ENCODE measurements around the gene COMMD9. TPM values are rescaled to one million over a fixed set of nuclear protein-coding genes. Genes with fewer than 3 reads are reported as not detected.
"Not testable (repeated sequence)": the region's sequence is repeated elsewhere in the genome, so short reads cannot be mapped to it uniquely, and the experiment has no call there.

The COMMD9 gene
- polyA plus RNA-seq (2013, experiment 1 of 2): 42.1 TPM
- polyA plus RNA-seq (2013, experiment 2 of 2): 38.1 TPM

DNA sequence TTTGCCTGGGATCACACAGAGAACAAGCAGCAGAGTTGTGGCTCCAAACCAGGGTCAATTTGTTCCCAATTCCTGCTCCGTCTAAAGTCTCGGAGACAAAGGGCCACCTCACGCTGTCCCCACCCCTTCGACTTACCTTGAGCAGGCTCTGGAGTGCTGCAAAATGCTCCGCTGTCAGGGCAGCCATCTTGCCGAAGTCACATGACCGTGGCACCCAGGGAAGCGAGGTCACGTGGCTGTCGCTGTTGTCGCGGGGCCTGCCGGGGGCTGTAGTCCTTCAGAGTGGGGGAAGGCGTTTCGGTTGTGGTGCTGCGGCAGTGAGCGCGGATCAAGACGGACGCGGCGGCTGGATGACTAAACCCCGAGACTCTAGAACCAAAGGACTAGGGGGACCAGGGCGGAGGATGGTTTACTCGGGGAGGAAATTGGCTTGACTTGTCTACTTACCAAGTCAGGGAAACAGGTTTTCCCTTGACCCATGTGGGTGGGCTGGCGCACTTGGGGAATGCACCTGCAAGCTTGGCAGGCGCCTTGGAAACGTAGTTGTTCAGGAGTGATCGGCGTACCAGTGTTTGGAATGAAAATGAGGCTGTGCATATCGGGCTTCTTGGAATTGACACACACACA lies at the start of gene COMMD9:
Gene COMMD9, minus strand, starts transcription at position 199 of the 627 bp plus-strand sequence. Its CDS starts 12 bp downstream, at position 187.
- Histone ChIP-seq H3K9me3 (ENCODE audit: insufficient read depth, low read depth, low read length) (no peaks in the 10 kb centered on the region), H3K27ac (ENCODE audit: low read depth, low read length) (peak within 1 kb of the TSS; percentile 44), H3K27me3 (ENCODE audit: insufficient read depth, low read length) (peaks cover 18% of the 10 kb centered on the region), H3K36me3 (ENCODE audit: insufficient read depth, low read length) (no peaks in the 10 kb centered on the region), H3K4me3 (ENCODE audit: low read length) (peak within 1 kb of the TSS; percentile 86), H3K4me1 (ENCODE audit: insufficient read depth, low read length) (no peaks in the 10 kb centered on the region), H3K9ac (ENCODE audit: low read depth, low read length) (peak within 1 kb of the TSS; percentile 89)
- 2% methylated on average over 30 of the region's 31 CpGs for WGBS

DNA sequence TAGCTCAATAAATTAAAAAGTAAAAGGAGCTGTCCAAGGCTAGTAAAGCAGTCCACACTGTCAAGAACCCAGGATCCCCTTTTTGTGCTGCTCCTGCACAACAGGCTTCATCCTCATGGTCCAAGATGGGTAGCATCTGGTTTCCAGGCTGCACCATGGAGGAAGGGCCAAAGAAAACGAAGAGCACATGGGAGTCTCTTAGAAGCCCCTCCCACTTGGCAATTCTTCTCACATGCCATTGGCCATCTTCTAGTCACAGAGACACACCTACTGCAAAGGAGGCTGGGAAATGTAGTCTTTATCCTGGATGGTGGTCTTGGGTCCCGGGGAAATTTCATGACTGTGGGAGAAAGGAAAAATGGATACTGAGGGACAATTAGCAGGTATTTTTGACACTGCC lies 44.7 kb upstream of the COMMD9 start:
- Histone ChIP-seq H3K36me3 (ENCODE audit: insufficient read depth, low read length) (no peaks in the 10 kb centered on the region), H3K4me1 (ENCODE audit: insufficient read depth, low read length) (no peaks in the 10 kb centered on the region), H3K27ac (ENCODE audit: low read depth, low read length) (no peak overlapping the region), H3K4me3 (ENCODE audit: low read length) (no peak overlapping the region), H3K27me3 (ENCODE audit: insufficient read depth, low read length) (no peaks in the 10 kb centered on the region), H3K9ac (ENCODE audit: low read depth, low read length) (no peak overlapping the region), H3K9me3 (ENCODE audit: insufficient read depth, low read depth, low read length) (no peaks in the 10 kb centered on the region)
- 66% methylated on average over 2 of the region's 2 CpGs for WGBS

DNA sequence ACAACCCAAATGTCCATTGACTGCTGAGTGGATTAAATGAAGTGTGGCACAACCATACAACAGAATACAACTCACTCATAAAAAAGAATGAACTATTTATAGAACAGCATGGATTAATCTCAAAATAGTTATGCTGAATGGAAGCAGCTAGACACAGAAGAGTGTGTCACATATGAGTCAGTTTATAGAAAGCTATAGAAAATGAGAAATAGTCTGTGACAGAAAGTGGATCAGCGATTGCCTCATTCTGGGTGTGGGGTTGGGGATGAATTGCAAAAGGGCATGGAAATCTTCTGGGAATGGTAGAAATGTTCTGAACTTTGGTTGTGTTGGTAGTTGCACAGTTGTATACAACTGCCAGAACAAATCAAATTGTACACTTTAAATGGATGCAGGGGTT lies 44.2 kb upstream of the COMMD9 start:
- 40% methylated on average over 1 of the region's 1 CpG for WGBS

DNA sequence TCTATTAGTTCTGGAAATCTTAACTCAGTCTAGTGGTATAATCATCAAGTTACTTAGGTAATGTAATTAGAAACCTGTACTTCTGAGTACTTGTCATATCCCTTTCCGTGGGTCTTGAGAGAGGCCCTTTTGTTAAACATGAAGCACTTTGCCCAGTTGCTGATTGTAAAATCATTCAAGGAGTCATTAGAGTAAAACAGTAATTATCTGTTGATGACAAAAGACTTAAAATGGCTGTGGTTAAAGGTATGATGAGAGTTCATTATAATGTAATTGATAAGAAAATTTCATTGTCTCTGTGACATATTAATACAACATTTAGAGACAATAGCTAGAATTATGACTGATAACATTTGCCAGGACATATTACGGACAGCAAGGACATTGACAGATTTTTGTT lies 41.2 kb upstream of the COMMD9 start:
- Histone ChIP-seq H3K9ac (ENCODE audit: low read depth, low read length) (no peak overlapping the region), H3K36me3 (ENCODE audit: insufficient read depth, low read length) (no peaks in the 10 kb centered on the region), H3K9me3 (ENCODE audit: insufficient read depth, low read depth, low read length) (no peaks in the 10 kb centered on the region), H3K27me3 (ENCODE audit: insufficient read depth, low read length) (no peaks in the 10 kb centered on the region), H3K4me3 (ENCODE audit: low read length) (no peak overlapping the region), H3K4me1 (ENCODE audit: insufficient read depth, low read length) (peaks cover 16% of the 10 kb centered on the region), H3K27ac (ENCODE audit: low read depth, low read length) (no peak overlapping the region)
- WGBS: 85% methylated on average over 2 of the region's 2 CpGs

More for the DNA sequence above, 44.2 kb upstream of the COMMD9 start:
- H3K9me3 ChIP-seq (ENCODE audit: insufficient read depth, low read depth, low read length): no peaks in the 10 kb centered on the region
- H3K4me1 ChIP-seq (ENCODE audit: insufficient read depth, low read length): no peaks in the 10 kb centered on the region
- no peak overlapping the region for H3K27ac ChIP-seq (ENCODE audit: low read depth, low read length)
- H3K9ac ChIP-seq (ENCODE audit: low read depth, low read length): no peak overlapping the region
- no peaks in the 10 kb centered on the region for H3K36me3 ChIP-seq (ENCODE audit: insufficient read depth, low read length)
- H3K27me3 ChIP-seq (ENCODE audit: insufficient read depth, low read length): no peaks in the 10 kb centered on the region
- no peak overlapping the region for H3K4me3 ChIP-seq (ENCODE audit: low read length)

DNA sequence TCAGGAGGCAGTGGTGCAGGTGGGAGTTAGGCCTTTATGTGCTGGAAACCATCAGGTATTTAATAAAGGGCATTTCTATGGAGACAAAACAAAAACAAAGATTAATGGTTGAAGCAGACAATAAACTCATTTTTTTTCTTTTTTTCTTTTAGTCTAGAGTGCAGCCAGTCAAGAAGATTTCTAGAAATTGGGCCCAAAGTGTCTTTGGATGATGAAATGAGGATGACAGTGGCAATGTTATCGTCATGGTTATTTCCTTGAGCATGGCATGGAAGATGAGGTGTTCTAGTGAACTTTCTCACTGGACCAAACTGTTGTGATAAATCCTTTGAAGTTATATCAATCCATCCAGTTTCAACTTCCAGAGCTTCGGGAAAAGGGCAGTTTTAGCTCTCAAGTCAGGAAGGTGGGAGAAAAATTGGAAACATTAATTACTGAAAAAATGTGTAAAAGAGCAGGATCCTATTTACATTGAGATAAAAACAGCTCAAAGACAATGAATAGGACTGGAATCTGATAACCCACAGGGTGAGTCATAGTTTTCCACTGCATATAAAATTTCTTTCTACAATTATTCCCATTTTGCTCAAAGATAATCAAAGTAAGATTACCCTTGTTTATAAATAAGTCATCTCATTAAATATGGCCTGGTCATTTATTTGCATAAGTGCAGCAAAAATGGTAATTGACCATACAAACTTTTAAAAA lies 39.9 kb upstream of the COMMD9 start:
- 79% methylated on average over 2 of the region's 2 CpGs for WGBS
- H3K4me1 ChIP-seq (ENCODE audit: insufficient read depth, low read length): peaks cover 16% of the 10 kb centered on the region
- no peak overlapping the region for H3K27ac ChIP-seq (ENCODE audit: low read depth, low read length)
- no peaks in the 10 kb centered on the region for H3K9me3 ChIP-seq (ENCODE audit: insufficient read depth, low read depth, low read length)
- H3K4me3 ChIP-seq (ENCODE audit: low read length): no peak overlapping the region
- no peaks in the 10 kb centered on the region for H3K36me3 ChIP-seq (ENCODE audit: insufficient read depth, low read length)
- H3K27me3 ChIP-seq (ENCODE audit: insufficient read depth, low read length): no peaks in the 10 kb centered on the region
- H3K9ac ChIP-seq (ENCODE audit: low read depth, low read length): no peak overlapping the region

DNA sequence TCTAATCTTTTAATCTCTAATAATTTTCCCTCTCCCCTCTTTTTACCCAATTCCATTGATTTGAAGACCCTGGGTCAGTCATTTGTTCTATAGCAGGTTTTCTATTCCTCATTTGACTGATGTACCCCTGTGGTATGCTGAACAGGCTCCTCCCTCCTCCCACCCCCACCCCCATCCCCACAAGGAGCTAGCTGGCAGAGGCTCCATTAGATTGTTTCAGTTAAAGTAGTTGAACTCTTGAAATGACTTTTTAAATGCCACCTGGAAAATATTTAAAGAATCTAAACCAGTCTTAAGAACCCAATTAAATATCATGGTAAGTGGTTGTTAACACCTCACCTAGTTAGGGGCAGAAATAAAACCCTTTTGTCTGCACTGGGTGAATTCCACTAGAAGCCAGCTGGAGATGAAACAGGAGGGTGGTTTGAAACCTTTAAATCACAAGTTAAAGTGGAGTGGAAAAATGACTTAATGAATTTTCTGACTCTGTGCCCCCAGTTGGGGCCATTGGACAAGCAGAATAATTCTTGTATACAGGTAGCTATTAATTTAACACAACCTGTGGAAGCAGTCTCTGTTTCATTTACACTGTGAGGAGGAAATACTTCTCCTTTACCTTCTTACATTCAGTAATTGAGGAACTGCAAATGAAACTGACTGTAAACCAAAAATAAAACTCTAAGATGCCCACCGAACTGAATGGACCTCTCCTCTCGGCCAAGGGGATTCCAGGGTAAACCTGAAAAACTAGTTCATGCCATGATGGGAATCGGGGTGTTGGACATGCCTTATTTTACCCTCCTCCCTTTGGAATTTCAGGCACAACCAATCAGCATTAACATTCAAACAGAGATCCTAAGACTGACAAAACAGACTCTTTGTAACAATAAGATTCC lies 37.5 kb upstream of the COMMD9 start:
- WGBS: 93% methylated on average over 3 of the region's 3 CpGs
- H3K9ac ChIP-seq (ENCODE audit: low read depth, low read length): peak overlapping the region; percentile 68
- peak overlapping the region; percentile 83 for H3K27ac ChIP-seq (ENCODE audit: low read depth, low read length)

DNA sequence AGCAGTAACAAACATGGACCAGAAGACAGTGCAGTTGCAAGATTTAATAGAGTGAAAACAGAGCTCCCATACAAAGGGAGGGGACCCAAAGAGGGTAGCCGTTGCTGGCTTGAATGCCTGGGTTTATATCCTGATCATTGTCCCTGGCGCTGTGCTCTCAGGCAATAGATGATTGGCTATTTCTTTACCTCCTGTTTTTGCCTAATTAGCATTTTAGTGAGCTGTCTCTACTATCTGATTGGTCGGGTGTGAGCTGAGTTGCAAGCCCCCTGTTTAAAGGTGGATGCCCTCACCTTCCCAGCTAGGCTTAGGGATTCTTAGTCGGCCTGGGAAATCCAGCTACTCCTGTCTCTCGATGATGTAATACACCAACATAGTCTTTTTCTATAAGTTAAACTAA lies 36.2 kb upstream of the COMMD9 start:
- H3K36me3 ChIP-seq (ENCODE audit: insufficient read depth, low read length); H3K27ac ChIP-seq (ENCODE audit: low read depth, low read length); H3K27me3 ChIP-seq (ENCODE audit: insufficient read depth, low read length); H3K9ac ChIP-seq (ENCODE audit: low read depth, low read length); H3K4me3 ChIP-seq (ENCODE audit: low read length); H3K9me3 ChIP-seq (ENCODE audit: insufficient read depth, low read depth, low read length): not testable (repeated sequence)
- H3K4me1 ChIP-seq (ENCODE audit: insufficient read depth, low read length): peaks cover 16% of the 10 kb centered on the region
- whole genome bisulfite sequencing: 93% methylated on average over 4 of the region's 5 CpGs

More for the DNA sequence above, 37.5 kb upstream of the COMMD9 start:
- Histone ChIP-seq H3K9me3 (ENCODE audit: insufficient read depth, low read depth, low read length) (no peaks in the 10 kb centered on the region), H3K36me3 (ENCODE audit: insufficient read depth, low read length) (no peaks in the 10 kb centered on the region), H3K4me1 (ENCODE audit: insufficient read depth, low read length) (peaks cover 16% of the 10 kb centered on the region), H3K4me3 (ENCODE audit: low read length) (0 out of 2 replicates have a peak overlapping the region, but pooled peaks have one; percentile 9), H3K27me3 (ENCODE audit: insufficient read depth, low read length) (no peaks in the 10 kb centered on the region)

DNA sequence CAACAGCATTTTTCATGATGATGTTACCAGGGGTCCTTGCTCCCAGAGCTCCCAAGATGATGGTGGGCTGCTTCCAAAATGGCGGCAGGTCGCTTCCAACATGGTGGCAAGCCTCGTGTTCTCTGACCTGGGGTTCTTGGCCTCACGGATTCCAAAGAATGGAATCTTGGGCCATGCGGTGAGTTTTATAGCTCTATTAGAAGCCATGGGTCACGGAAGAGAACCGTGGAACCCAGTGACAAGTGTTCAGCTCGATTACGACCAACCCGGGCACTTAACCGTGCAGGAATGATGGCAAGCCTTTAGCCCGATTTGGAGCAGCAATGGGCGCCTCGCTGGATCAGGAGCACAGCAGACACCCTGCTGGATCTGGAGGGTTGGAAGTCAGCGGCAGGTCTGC lies 35.7 kb upstream of the COMMD9 start:
- H3K27me3 ChIP-seq (ENCODE audit: insufficient read depth, low read length); H3K4me3 ChIP-seq (ENCODE audit: low read length); H3K9me3 ChIP-seq (ENCODE audit: insufficient read depth, low read depth, low read length); H3K27ac ChIP-seq (ENCODE audit: low read depth, low read length); H3K9ac ChIP-seq (ENCODE audit: low read depth, low read length); H3K36me3 ChIP-seq (ENCODE audit: insufficient read depth, low read length): not testable (repeated sequence)
- H3K4me1 ChIP-seq (ENCODE audit: insufficient read depth, low read length): peaks cover 16% of the 10 kb centered on the region
- WGBS: 94% methylated on average over 15 of the region's 15 CpGs

DNA sequence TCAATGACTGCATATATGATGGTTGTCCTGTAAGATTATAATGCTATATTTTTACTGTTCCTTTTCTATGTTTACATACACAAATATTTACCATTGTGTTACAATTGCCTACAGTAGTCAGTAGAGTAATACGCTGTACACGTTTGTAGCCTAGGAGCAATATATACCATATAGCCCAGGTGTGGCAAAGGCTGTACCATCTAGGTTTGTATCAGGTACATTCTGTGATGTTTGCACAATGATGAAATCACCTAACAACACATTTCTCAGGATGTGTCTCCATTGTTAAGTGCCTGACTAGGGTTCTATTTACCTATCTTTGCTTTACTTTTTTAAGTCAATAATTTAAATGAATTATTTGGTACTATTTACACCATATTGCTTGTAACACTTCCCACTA lies 28.8 kb upstream of the COMMD9 start:
- H3K4me1 ChIP-seq (ENCODE audit: insufficient read depth, low read length): peaks cover 20% of the 10 kb centered on the region
- no peak overlapping the region for H3K9ac ChIP-seq (ENCODE audit: low read depth, low read length)
- no peaks in the 10 kb centered on the region for H3K9me3 ChIP-seq (ENCODE audit: insufficient read depth, low read depth, low read length)
- H3K36me3 ChIP-seq (ENCODE audit: insufficient read depth, low read length): no peaks in the 10 kb centered on the region
- WGBS: 100% methylated on average over 1 of the region's 2 CpGs
- H3K4me3 ChIP-seq (ENCODE audit: low read length): no peak overlapping the region
- H3K27ac ChIP-seq (ENCODE audit: low read depth, low read length): no peak overlapping the region
- H3K27me3 ChIP-seq (ENCODE audit: insufficient read depth, low read length): no peaks in the 10 kb centered on the region

DNA sequence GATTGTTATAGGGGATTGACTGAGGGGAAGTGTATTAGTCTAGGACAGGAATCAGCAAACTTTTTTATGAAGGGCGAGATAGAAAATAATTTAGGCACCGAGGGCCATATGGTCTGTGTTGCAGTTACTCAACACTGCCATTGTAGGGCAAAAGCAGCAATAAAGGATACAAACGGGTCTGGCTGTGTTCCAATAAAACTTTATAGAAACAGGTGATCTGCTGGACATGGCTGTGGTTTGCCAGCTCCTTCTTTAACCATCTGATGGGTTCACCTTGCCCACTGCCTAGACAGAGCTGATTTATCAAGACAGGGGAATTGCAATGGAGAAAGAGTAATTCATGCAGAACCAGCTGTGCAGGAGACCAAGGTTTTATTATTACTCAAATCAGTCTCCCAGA lies 26.8 kb upstream of the COMMD9 start:
- H3K4me3 ChIP-seq (ENCODE audit: low read length): no peak overlapping the region
- no peaks in the 10 kb centered on the region for H3K9me3 ChIP-seq (ENCODE audit: insufficient read depth, low read depth, low read length)
- H3K4me1 ChIP-seq (ENCODE audit: insufficient read depth, low read length): peaks cover 20% of the 10 kb centered on the region

DNA sequence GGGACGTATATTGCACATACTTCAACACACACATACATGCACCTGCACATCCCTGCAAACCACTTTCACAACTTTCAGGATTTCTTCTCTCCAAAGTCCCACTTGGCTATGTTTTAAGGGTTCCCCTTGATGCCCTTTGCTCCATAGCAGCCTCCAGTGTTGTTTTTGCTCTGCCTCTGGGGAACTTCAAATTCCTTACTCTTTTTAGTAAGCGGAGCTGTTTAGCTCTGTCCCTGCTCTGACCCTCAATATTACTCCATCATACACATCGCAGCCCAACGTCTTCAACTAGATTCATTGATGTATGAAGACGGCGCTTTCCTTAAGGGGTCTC lies 25.2 kb upstream of the COMMD9 start:
- WGBS: 95% methylated on average over 6 of the region's 6 CpGs
- no peaks in the 10 kb centered on the region for H3K9me3 ChIP-seq (ENCODE audit: insufficient read depth, low read depth, low read length)
- no peak overlapping the region for H3K9ac ChIP-seq (ENCODE audit: low read depth, low read length)
- no peak overlapping the region for H3K27ac ChIP-seq (ENCODE audit: low read depth, low read length)
- no peaks in the 10 kb centered on the region for H3K36me3 ChIP-seq (ENCODE audit: insufficient read depth, low read length)
- H3K4me3 ChIP-seq (ENCODE audit: low read length): no peak overlapping the region
- no peaks in the 10 kb centered on the region for H3K27me3 ChIP-seq (ENCODE audit: insufficient read depth, low read length)
- H3K4me1 ChIP-seq (ENCODE audit: insufficient read depth, low read length): peaks cover 17% of the 10 kb centered on the region

More for the DNA sequence above, 26.8 kb upstream of the COMMD9 start:
- no peak overlapping the region for H3K27ac ChIP-seq (ENCODE audit: low read depth, low read length)
- H3K36me3 ChIP-seq (ENCODE audit: insufficient read depth, low read length): no peaks in the 10 kb centered on the region
- WGBS: 88% methylated on average over 3 of the region's 3 CpGs
- no peaks in the 10 kb centered on the region for H3K27me3 ChIP-seq (ENCODE audit: insufficient read depth, low read length)
- H3K9ac ChIP-seq (ENCODE audit: low read depth, low read length): no peak overlapping the region
